ENCODE measurements around the gene ZNF783.
"Not testable (repeated sequence)": the region's sequence is repeated elsewhere in the genome, so short reads cannot be mapped to it uniquely, and the experiment has no call there.

The ZNF783 gene

GRCh38 chr7:149306854-149307253, 44.9 kb downstream of the ZNF783 start:
- DNase-seq = no peak

GRCh38 chr7:149307775-149308501, 45.9 kb downstream of the ZNF783 start:
- DNase-seq = no peak

- DNase-seq = peak; percentile 33
Observed at GRCh38 chr7:149310113-149310836, 48.3 kb downstream of the ZNF783 start.

GRCh38 chr7:149310990-149311573, 49.1 kb downstream of the ZNF783 start:
- DNase-seq = no peak

DNA sequence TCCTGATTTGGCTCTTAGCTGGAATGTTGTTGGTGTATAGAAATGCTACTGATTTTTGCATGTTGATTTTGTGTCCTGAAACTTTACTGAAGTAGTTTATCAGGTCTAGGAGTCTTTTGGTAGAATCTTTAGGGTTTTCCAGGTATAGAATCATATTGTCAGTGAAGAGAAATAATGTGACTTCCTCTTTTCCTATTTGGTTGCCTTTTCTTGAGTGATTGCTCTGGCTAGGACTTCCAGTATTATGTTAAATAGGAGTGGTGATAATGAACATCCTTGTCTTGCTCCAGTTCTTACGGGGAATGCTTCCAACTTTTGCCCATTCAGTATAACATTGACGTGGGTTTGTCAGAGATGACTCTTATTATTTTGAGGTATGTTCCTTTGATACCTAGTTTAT, 52.0 kb downstream of the ZNF783 start:
- DNase-seq = no peak

DNA sequence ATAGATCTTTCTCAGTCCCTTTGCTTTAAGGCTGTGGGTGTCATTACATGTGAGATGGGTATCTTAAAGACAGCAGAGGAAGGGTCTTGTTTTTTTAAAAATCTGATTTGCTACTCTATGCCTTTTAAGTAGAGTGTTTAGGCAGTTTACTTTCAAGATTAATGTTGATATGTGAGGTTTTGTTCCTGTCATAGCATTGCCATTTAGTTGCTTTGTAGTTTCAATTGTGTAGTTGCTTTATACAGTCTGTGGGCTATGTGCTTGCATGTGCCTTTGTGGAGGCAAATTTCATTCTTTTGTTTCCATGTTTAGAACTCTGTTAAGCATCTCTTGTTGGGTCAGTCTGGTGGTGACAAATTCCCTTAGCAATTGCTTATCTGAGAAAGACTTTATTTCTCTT, 54.6 kb downstream of the ZNF783 start:
- DNase-seq = peak; percentile 26

- DNase-seq = no peak
Observed at GRCh38 chr7:149317496-149317895, 55.5 kb downstream of the ZNF783 start.

- DNase-seq = no peak
Observed at GRCh38 chr7:149317986-149318672, 56.1 kb downstream of the ZNF783 start.

GRCh38 chr7:149319376-149319775, 57.4 kb downstream of the ZNF783 start:
- DNase-seq = no peak

DNA sequence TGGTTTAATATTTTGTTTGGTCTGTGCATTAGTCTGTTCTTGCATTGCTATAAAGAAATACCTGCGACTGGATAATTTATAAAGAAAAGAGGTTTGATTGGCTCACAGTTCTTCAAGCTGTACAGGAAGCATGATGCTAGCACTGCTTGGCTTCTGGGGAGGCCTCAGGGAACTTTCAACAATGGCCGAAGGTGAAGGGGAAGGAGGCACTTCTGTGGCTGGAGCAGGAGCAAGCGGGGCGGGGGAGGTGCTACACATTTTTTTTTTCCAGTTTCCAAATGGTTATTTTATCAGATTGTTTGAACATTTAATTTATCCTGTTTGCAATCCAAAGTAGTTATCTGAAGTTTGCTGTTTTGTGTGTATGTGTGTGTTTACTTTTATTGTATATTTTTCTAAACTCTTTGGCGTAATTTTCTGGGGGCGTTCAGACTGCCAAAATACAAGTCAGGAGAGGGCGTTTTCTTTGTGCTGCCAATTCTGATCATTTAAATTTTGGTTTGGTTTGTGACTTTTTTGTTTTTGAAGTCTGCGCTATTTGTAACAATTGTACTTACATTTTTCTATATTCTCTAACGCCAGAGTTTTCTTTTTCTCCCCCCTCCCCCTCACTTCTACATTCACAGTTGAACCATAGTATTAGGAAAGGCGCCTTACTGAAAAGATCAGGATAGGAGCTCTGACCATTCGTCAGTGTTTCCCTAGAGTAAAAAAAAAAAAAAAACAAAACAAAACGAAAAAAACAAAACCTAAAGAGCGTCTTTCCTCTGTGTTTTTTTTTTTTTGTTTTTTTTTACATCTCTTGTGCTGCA, 58.5 kb downstream of the ZNF783 start:
- no peak for DNase-seq

- peak; percentile 28 for DNase-seq
Observed at GRCh38 chr7:149321125-149321905, 59.3 kb downstream of the ZNF783 start.

DNA sequence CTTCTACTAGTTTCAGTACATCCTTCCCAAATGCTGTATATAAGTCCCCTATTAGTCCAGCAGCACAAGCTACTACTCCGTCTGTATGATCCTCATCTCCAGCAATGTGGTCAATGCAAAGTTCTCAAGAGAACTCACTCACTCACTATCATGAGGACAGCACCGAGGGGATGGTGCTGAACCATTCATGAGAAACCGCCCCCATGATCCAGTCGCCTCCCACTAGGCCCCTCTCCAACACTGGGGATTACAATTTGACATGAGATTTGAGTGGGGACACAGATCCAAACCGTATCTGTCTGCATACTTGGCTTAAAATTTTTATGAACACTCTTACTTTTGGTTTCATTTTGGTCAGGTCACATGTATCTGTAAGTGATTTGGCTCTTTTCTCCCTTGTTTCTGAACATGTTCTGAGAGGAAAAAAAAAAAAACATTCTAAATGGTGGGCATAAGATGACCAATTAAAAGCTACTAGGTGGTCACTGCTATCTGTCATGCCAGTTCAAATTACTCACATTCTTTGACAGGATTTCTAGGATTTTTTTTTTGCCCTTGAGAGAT, 60.1 kb downstream of the ZNF783 start:
- no peak for DNase-seq

DNA sequence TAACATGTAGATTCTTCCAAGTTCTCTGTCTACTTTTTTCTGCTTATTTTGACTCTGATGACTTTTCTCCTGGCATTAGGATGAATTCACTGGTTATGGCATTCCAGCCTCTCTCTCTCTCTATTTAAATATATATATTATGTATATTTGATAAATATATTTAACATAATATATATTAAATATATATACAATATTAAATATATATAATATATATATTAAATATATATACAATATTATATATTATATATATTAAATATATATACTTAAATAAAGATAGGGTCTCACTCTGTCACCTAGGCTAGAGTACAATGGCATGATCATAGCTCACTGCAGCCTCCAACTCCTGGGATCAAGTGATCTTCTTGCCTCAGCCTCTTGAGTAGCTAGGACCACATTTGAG, 60.7 kb downstream of the ZNF783 start:
- no peak for DNase-seq

GRCh38 chr7:149325248-149325647, 63.3 kb downstream of the ZNF783 start:
- no peak for DNase-seq

- DNase-seq = no peak
Observed at GRCh38 chr7:149329265-149329664, 67.3 kb downstream of the ZNF783 start.

DNA sequence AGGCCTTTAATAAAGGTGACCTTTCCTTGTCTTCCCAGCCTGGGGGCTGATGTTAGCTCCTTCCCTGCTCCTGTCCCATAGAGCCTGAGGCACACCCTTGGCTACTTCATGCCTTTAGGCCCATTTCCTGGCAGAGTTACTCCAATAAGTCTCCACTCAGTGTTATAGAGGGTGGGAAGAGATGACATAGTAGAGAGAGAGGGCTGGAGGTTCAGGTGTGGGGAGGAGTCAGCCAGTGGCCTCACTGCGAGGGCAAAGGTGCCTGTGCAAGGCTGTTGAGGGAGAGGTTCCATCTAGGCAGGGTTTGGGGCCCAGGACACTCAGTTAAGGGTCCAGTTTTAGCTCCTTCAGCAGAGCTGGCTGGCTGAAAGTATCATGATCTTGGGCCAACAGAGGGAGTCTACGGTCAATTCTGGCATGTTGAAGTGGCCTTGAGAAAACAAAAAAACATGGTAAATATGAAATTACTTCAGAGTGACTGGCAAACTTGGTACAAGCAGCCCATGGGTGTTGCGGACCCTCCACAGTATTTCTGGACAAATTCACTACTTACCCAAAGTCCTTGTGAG, 67.9 kb downstream of the ZNF783 start:
- DNase-seq = no peak

- peak; percentile 23 for DNase-seq
Observed at GRCh38 chr7:149330914-149331567, 69.0 kb downstream of the ZNF783 start.

DNA sequence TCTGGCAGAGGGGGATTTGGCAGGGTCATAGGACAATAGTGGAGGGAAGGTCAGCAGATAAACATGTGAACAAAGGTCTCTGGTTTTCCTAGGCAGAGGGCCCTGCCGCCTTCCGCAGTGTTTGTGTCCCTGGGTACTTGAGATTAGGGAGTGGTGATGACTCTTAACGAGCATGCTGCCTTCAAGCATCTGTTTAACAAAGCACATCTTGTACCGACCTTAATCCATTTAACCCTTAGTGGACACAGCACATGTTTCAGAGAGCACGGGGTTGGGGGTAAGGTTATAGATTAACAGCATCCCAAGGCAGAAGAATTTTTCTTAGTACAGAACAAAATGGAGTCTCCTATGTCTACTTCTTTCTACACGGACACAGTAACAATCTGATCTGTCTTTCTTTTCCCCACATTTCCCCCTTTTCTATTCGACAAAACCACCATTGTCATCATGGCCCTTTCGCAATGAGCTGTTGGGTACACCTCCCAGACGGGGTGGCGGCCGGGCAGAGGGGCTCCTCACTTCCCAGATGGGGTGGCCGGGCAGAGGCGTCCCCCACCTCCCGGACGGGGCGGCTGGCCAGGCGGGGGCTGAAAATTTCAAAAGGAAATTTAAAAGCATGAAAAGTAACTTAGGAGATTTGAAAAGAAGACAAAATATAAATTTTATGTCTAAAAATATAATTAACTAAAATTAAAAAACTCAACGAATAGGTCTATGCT, 70.8 kb downstream of the ZNF783 start:
- DNase-seq = not testable (repeated sequence)

DNA sequence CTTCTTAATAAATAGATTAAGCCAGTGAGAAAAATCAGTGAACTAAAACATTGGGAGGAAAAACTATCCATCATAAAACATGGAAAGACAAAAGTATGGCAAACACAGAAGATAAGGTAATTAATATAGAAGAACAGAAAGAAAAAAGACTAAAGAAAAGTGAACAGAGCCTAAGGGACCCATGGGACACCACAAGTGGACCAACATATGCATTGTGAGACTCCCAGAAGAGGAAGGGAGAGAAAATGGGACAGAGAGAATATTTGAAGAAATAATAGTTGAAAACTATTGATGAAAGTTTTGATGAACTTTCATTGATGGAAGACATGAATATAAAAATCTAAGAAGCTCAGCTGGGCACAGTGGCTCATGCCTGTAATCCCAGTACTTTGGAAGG, 71.3 kb downstream of the ZNF783 start:
- DNase-seq = no peak

GRCh38 chr7:149334219-149334618, 72.2 kb downstream of the ZNF783 start:
- no peak for DNase-seq

Measured in activated CD4-positive, alpha-beta T cell treated with anti-CD3 and anti-CD28 coated beads, Interleukin-10, Interleukin-2, amounts not matched to agents 100 ng/mL and 50 ng/mL, durations not matched to agents 16 hours and 8 hours (primary cell).